GM19099 (cell line): ENCODE measurements around the gene MICB.

ENCODE experiments used
- POLR2A ChIP-seq: IDR thresholded peaks from 3 replicates; pipeline ENCODE4 v1.6.1; 2011; ENCODE audit warnings: low read depth; ENCODE audit not compliant: insufficient read length; ENCODE audit errors: extremely low read depth

Gene MICB

GRCh38 chr6:31497531-31498476, at the start of gene MICB:
TSS of gene MICB (plus strand) at chr6:31498145. CDS start at chr6:31498194, 49 bp downstream.
- TF ChIP-seq POLR2A = peak; percentile 64

GRCh38 chr6:31450751-31451150, 47.2 kb upstream of the MICB start:
- no peak for TF ChIP-seq POLR2A

GRCh38 chr6:31452859-31453258, 45.1 kb upstream of the MICB start:
- TF ChIP-seq POLR2A = no peak

GRCh38 chr6:31453259-31453658, 44.7 kb upstream of the MICB start:
- no peak for TF ChIP-seq POLR2A

- TF ChIP-seq POLR2A = no peak
Measured at GRCh38 chr6:31460361-31461025, 37.5 kb upstream of the MICB start.

- TF ChIP-seq POLR2A = no peak
Measured at GRCh38 chr6:31462026-31462963, 35.6 kb upstream of the MICB start.

- peak; percentile 98 for TF ChIP-seq POLR2A
Measured at GRCh38 chr6:31462964-31463870, 34.7 kb upstream of the MICB start.

- no peak for TF ChIP-seq POLR2A
Measured at GRCh38 chr6:31464252-31465184, 33.4 kb upstream of the MICB start.

- no peak for TF ChIP-seq POLR2A
Measured at GRCh38 chr6:31465185-31465536, 32.8 kb upstream of the MICB start.

- TF ChIP-seq POLR2A = peak; percentile 32
Measured at GRCh38 chr6:31465718-31466117, 32.2 kb upstream of the MICB start.

- TF ChIP-seq POLR2A = peak; percentile 45
Measured at GRCh38 chr6:31466466-31466865, 31.5 kb upstream of the MICB start.

- TF ChIP-seq POLR2A = no peak
Measured at GRCh38 chr6:31467151-31467550, 30.8 kb upstream of the MICB start.

GRCh38 chr6:31468311-31468710, 29.6 kb upstream of the MICB start:
- no peak for TF ChIP-seq POLR2A
